Activated CD4-positive, alpha-beta T cell treated with anti-CD3 and anti-CD28 coated beads for 48 hours (primary cell): Measurements from ENCODE around the gene SH3PXD2A.
"Not testable (repeated sequence)": the region's sequence is repeated elsewhere in the genome, so short reads cannot be mapped to it uniquely, and the experiment has no call there.

Experiments used
- DNase-seq: peaks from one replicate; pipeline ENCODE4 v3.0.0-alpha.2; 2020

Gene SH3PXD2A

GRCh38 chr10:103762916-103763315 lies 92.5 kb downstream of the SH3PXD2A start:
- no peak for DNase-seq

- no peak for DNase-seq
Measured at GRCh38 chr10:103762162-103762561, 93.2 kb downstream of the SH3PXD2A start.

DNA sequence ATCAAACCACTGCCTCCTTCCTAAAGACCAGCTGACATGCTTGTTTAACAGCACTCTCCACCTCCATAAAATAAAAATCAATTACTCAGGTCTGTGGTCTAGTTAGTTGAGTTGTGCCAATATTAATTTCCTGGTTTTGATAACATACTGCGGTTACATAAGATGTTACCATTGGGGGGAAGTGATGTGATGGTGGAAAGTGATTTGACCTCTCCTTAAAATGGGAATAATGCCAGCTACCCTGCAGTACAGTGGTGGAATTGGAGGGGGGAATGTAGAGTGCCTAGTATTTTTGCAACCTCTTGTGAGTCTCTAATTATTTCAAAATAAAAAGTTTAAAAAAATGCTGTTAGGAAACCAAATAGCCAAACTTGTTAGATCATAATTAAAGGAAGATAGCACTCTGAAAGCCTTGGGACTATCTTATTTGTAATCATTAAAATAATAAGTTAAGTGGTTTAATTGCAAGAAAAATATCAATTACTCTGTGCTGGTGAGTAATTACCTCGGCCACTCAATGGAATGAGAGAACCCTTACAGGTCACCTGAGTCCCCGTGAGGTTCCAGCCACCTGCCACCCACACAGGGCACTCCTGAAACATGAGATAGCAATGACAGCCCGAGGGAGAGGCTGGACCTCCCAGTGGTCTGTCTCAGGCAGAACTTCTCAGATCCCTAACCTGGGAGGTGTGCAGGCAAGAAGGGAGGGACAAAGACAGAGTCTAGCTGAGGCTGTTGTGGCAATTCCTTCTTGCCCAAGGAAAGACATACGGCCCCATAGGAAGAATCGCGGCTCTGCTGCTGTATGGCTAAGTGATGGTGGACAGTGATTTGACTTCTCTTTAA lies 94.1 kb downstream of the SH3PXD2A start:
- no peak for DNase-seq

DNA sequence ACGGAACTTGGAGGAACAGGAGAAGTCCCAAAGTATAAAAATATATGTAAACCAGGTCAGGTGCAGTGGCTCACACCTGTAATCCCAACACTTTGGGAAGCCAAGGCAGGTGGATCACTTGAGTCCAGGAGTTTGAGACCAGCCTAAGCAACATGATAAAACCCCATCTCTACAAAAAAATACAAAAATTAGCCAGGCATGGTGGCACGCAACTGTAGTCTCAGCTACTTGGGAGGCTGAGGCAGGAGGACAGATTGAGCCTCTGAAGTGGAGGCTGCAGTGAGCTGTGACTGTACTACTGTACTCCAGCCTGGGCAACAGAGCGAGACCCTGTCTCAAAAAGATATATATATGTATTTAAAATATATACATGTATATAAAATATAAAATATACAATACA lies 95.1 kb downstream of the SH3PXD2A start:
- not testable (repeated sequence) for DNase-seq

- DNase-seq = peak; percentile 61
Measured at GRCh38 chr10:103759100-103759781, 96.1 kb downstream of the SH3PXD2A start.

GRCh38 chr10:103758294-103758681 lies 97.1 kb downstream of the SH3PXD2A start:
- no peak for DNase-seq

GRCh38 chr10:103757531-103758293 lies 97.7 kb downstream of the SH3PXD2A start:
- peak; percentile 85 for DNase-seq

DNA sequence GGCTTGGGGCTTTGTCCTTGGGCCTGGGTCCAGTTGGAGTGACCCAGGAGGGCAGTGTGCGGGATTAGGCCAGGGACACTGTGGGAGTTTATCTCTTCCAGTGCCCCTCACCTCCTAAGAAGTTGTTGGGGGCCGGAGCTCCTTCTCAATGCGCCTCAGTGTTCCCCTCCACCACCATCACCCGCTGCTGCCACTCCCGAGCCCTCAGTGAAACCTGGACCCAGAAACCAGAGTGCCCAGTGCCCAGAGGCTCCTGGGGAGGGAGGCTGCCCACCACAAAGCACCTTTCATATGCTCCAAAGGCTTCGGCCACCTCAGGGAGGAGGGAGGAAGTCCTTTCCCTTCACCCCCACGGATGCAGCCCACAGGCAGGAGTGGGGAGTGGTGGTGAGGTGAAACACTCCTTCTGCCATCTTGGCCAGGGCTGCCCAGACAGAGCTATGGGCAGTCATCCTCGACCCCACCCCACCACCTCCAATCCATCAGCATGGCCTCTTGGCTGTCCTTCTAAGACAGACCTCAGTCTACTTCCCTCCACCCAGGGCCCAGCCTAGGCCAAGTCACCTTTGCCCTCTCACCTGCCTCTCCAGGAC lies 99.0 kb downstream of the SH3PXD2A start:
- DNase-seq = no peak

DNA sequence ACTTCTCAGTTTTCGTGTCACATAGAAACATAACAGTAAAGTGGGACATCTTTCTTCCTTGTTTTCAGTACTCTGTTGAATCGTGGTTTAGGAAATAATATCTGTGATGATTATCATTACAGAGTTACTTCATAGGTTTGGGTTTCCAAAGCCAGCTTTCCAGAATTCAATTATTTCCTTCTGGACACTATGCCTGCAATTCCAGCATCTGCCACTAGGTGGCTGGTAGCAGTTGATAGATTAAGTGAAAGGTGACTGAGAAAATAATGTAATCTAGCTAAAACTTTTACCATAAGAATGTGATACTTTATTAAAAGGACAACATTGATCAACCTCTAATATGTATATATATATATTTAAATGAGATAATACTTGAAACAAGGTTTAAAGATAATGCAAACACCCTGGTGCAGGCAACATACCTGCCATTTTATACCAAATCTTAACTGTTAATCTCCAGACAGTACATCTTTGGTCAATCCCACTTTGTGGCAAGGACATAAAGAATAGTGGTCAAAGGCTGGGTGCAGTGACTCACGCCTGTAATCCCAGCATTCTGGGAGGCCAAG lies 102.6 kb downstream of the SH3PXD2A start:
- peak; percentile 63 for DNase-seq

- DNase-seq = no peak
Measured at GRCh38 chr10:103751667-103752290, 103.6 kb downstream of the SH3PXD2A start.

- no peak for DNase-seq
Measured at GRCh38 chr10:103750836-103751235, 104.5 kb downstream of the SH3PXD2A start.

GRCh38 chr10:103749779-103750178 lies 105.6 kb downstream of the SH3PXD2A start:
- DNase-seq = no peak

GRCh38 chr10:103748020-103748419 lies 107.4 kb downstream of the SH3PXD2A start:
- peak; percentile 49 for DNase-seq

DNA sequence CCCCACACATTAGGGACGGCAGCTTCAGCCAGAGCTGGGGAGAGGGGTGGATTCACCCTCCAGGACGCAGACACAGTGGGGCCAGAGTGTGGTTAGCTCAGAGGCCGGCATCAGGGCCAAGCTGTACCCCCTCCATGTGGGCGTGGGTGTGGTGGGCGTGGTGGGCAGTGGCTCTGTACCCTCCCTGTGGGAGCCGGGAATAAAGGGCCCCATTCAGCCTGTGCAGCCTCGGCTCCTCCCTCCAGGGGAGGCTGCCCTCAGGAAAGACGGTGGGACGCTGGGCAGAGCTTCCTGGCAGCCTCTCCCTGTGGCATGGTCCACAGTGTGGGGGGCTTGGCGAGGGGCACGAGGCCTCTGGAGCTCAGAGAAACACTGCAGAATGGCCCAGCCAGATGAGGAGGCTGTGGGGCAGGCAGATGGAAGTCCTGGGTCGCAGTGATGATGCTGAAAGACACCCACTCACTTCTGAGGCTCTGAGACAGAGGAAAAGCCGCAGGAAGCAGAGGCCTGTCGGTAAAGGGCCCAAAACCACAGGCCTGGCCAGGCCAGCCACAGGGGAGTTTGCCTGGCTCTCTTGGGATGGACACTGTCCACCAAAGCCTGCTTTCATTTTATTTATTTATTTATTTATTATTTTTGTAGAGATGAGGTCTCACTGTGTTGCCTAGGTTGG lies 108.0 kb downstream of the SH3PXD2A start:
- no peak for DNase-seq

DNA sequence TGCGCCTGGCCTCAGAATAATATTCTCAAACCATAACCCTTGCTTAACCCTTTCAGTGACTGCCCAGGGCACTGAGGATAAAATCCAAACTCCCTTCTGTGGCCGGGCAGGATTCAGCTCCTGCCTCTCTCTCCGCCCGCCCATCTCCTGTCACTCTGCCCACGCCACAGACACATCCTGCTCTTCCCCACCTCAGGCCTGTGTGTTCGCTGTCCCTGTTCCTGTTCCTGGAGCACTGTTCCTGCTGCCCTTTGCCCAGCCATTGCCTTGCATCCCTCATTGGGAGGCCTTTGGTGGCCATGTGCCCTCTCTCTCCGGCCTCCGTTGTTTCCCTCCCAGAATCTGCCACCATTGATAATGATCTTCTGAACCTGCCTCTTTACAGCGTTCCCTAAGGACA lies 108.8 kb downstream of the SH3PXD2A start:
- no peak for DNase-seq

DNA sequence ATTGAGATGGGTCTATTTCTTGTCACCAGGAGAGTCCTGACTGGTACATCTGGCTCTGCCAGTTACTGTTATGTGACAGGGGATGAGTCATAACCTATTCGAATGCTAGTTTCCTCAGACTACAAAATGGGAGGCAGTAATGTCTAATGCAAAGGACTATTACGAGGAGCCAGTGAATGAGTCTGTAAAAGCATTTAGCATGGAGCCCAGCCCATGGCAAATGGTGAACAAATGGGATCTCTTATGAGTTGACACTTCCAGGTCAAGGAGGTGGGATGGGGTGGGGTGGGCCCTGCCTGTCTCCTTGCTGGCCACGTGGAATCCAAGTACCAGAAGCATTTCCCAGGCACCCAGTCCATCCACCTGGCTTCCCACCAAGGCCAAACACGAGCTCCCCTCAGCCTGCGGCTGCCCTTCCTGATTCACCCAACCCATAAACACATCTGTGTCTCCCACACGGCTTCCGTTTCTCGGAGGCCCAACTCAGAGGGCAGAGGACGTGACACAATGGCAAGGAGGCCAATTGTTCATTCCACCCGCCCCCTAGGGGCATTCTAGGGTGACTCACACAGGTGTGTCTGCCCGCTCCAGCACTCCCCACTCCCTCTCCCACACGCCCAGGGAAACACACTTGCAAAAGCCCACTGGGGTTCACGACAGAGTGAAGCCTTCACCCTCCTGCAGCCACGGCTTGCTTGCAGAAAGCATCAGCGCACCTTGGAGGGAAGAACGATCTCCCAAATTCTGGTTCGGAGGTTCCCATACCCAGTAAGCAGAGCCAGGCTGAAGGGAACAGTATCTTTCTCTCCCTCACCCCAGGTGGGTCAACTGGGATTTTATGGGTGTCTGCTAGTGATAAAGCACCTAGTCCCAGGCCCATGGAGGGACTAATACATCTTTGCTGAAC lies 109.8 kb downstream of the SH3PXD2A start:
- peak; percentile 75 for DNase-seq

GRCh38 chr10:103742824-103743223 lies 112.6 kb downstream of the SH3PXD2A start:
- no peak for DNase-seq

DNA sequence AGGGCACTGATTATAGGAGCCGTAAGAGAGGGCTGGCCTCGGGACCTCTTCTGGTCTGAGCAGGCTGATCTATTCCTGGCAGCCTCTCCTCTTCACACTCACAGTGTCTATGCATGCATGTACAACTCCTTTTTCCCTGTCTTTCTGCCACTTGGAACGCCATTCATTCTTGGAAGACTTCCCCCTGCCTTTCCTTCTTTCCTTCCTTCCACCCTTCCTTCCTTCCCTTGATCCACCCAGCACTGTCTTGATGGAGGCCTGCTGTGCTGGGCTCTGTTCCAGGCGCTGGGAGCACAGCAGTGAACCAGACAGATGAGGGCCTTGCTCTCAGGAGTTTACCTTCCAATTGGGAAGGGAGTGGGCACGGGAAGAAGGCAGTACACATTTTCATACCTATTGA lies 114.8 kb downstream of the SH3PXD2A start:
- DNase-seq = no peak

DNA sequence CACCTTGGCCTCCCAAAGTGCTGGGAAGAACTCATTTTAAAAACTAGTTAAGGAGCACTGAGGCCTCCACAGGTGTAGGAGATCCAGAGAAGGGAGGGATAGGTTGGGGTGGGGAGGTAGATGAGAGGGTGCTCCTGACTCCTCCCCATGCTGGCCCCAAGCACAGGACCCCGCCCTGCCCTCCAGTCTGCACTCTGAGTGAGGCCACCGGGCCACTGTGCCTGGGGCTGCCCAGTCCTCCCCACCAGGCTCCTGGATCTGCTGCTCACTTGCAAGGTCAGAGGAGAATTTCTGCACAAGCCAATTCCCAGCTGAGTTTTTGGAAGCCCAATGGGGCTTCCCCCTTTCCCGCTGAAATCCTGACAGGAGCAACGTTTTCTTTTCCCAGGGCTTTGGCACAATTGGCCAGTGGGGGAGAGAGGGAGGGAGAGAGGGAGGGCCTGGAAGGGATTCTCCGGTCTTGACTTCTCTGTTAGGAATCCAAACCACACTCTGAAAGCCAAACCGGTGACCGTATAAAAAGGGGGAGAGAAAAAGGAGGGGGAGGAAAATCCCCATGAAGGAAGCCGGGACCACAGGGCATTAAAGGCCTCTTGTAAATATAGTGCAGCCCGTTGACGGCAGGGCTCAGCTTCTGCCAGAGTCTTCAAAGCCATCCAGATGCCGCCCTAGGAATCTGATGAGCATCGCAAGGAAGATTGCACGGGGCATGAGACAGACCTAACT lies 116.2 kb downstream of the SH3PXD2A start:
- no peak for DNase-seq
